NT2/D1 (cell line): Measurements from ENCODE around the gene ENTPD7.

Experiments
- SUZ12 ChIP-seq: IDR thresholded peaks from 2 replicates; pipeline ENCODE4 v1.6.1; 2011; ENCODE audit not compliant: insufficient read length, insufficient read depth; ENCODE audit errors: extremely low read depth
- YY1 ChIP-seq: IDR thresholded peaks from 2 replicates; pipeline ENCODE4 v1.6.1; 2011; ENCODE audit not compliant: insufficient read length, insufficient read depth
- ZNF274 ChIP-seq: IDR thresholded peaks from 2 replicates; pipeline ENCODE4 v1.6.1; 2011; ENCODE audit warnings: mild to moderate bottlenecking, low read depth, low read length

- no peak for TF ChIP-seq SUZ12
- TF ChIP-seq ZNF274 = no peak
- TF ChIP-seq YY1 = no peak
These were observed 49.2 kb downstream of the ENTPD7 start for GRCh38 chr10:99708428-99709012.
